SH-SY5Y (cell line): Measurements from ENCODE around the gene BPIFB3.

Experiments used
- GATA2 ChIP-seq: IDR thresholded peaks from 2 replicates; pipeline ENCODE4 v1.6.1; 2011; ENCODE audit warnings: mild to moderate bottlenecking, low read depth, low read length
- GATA3 ChIP-seq: IDR thresholded peaks from 2 replicates; pipeline ENCODE4 v1.6.1; 2011; ENCODE audit warnings: low read depth, mild to moderate bottlenecking, low read length, moderate library complexity

DNA sequence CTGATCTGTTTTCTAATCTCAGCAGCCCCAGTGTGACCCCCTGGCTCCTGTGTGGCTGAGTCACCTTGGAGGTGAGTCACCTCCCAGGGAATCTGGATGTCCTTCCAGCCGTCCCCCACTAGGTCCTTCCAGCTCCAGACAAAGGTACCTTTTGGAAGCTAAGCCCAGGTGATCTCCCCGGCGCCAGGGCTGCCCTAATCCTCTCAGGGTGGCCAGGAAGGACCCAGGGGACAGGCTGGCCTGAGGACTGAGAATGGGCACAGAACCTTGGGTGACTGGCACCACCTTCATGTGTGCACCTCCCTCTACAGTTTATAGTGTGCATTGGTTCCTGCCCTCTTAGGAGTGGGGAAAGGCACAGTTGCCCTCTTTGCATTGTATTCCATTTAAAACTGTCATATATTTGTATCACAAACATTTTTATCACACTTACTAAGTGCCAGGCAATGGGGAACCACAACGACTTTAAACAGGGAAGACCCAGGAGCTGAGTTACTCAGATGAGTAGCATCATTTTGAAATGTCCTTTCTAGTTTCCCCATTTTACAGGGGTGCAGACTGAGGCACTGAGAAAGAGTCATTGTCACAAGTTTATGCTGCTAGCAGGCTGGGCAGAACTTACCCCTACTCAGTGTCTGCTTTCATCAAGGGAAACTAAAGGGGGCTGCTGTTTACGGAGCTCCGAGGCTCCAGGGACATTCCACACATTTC lies 23.1 kb downstream of the BPIFB3 start:
- no peak for TF ChIP-seq GATA2
- no peak for TF ChIP-seq GATA3
